ENCODE measurements around the gene VTI1A. TPM values are rescaled to one million over a fixed set of nuclear protein-coding genes. Genes with fewer than 3 reads are reported as not detected.

VTI1A gene
- total and polyA plus RNA-seq, 2 of the 8 experiments (the other 6 are each of a cell fraction or from before 2014, with no cell fraction given): 6.0 to 20.0 TPM

GRCh38 chr10:112710528-112710927 is 263.5 kb downstream of the VTI1A start:
- no peaks in the 10 kb centered on the region for H3K9me3 ChIP-seq (ENCODE audit: insufficient read depth in 2 of 2, low read depth in 1 of 2, low read length in 1 of 2)
- H3K27me3 ChIP-seq (replicated peaks in 1 of 4; ENCODE audit: control insufficient read depth in 3 of 4, extremely low read depth in 1 of 4, insufficient read depth in 3 of 4, low read length in 3 of 4): no peaks in the 10 kb centered on the region
- H3K4ac ChIP-seq (replicated peaks; ENCODE audit: insufficient read length, low read depth, low read length): no peak overlapping the region
- H3K14ac ChIP-seq (ENCODE audit: insufficient read length): no peak overlapping the region
- POLR2A ChIA-PET (ENCODE audit: partially characterized antibody): interaction anchor here (1.1 to 1.2 kb wide), 2 partner anchors 8 to 32 kb away, joined by 3 read pairs; no protein-coding TSS in a partner anchor
- H3K27ac ChIP-seq (ENCODE audit: low read depth, low read length): no peak overlapping the region
- no peak overlapping the region for H2BK15ac ChIP-seq (ENCODE audit: low read length)
- H4K20me1 ChIP-seq (replicated peaks in 1 of 2; ENCODE audit: control insufficient read depth in 1 of 2, insufficient read depth in 2 of 2, low read length in 2 of 2): no peaks in the 10 kb centered on the region
- H2BK120ac ChIP-seq (replicated peaks; ENCODE audit: low read depth, low read length): no peak overlapping the region
- TF ChIP-seq E2F6 (IDR thresholded peaks at IDR 0.05): no peak
- CTCF ChIA-PET (ENCODE audit: partially characterized antibody): interaction anchor here (0.5 to 3.5 kb wide), 7 partner anchors 11 to 80 kb away, joined by 3 to 28 read pairs (median 3); no protein-coding TSS in a partner anchor
- H2BK12ac ChIP-seq (ENCODE audit: low read depth, low read length): no peak overlapping the region
- no peak overlapping the region for H3K9ac ChIP-seq (replicated peaks in 1 of 4; ENCODE audit: extremely low read depth in 1 of 4, low read depth in 3 of 4, low read length in 3 of 4)
- no peaks in the 10 kb centered on the region; the same call in 1 of the 2 replicates for H3K23me2 ChIP-seq (ENCODE audit: low read depth, low read length)
- H3K18ac ChIP-seq (ENCODE audit: extremely low read depth, low read length): no peak overlapping the region
- no peak overlapping the region for H2BK5ac ChIP-seq (ENCODE audit: low read depth, low read length)
- H3K23ac ChIP-seq (ENCODE audit: insufficient read length): no peak overlapping the region
- H3K79me1 ChIP-seq (ENCODE audit: low read depth, low read length): no peaks in the 10 kb centered on the region; the same call in 1 of the 2 replicates
- DNase-seq (ENCODE audit: low read depth in 1 of 2, low spot score in 2 of 2): no peak
- no peak overlapping the region for H4K5ac ChIP-seq (ENCODE audit: insufficient read length, low read depth, low read length)
- H3K36me3 ChIP-seq (ENCODE audit: control insufficient read depth in 2 of 4, insufficient read depth in 4 of 4, low read length in 3 of 4): no peaks in the 10 kb centered on the region
- H2AFZ ChIP-seq (ENCODE audit: low read length): no peak overlapping the region
- no peak overlapping the region for H4K8ac ChIP-seq (ENCODE audit: extremely low read depth, insufficient read depth, low read length)
- H3K4me3 ChIP-seq (ENCODE audit: extremely low read depth in 1 of 4, insufficient read depth in 2 of 4, low read depth in 3 of 4, low read length in 4 of 4): no peak overlapping the region
- no peak for FAIRE-seq
- no peaks in the 10 kb centered on the region for H3K79me2 ChIP-seq (ENCODE audit: control insufficient read depth in 1 of 2, insufficient read depth in 2 of 2, low read length in 2 of 2)
- H2AK5ac ChIP-seq (ENCODE audit: low read depth, low read length): no peak overlapping the region
- no peak overlapping the region for H3K4me2 ChIP-seq (ENCODE audit: insufficient read depth in 1 of 2, low read depth in 2 of 2, low read length in 2 of 2)
- H4K91ac ChIP-seq (replicated peaks; ENCODE audit: insufficient read length, low read length): no peak overlapping the region
- peaks cover 4 to 21% (median 12%) of the 10 kb centered on the region in 4 experiments; a peak in 4 of 7 replicates for H3K4me1 ChIP-seq (replicated peaks in 1 of 4; ENCODE audit: control insufficient read depth in 3 of 4, insufficient read depth in 4 of 4, low read length in 3 of 4)
- no peak overlapping the region for H2BK20ac ChIP-seq (ENCODE audit: low read length)
- WGBS, 2 experiments (ENCODE audit: extremely low coverage in 1 of 2, insufficient coverage in 1 of 2, insufficient read length in 1 of 2, insufficient replicate concordance in 2 of 2, low coverage in 1 of 2, low lambda C conversion rate in 2 of 2, missing lambda C conversion rate in 1 of 2): 83% methylated on average over 2 of the region's 2 CpGs; no CpG with 5 or more reads in 1 of the 2 experiments
- H3K56ac ChIP-seq (replicated peaks; ENCODE audit: insufficient read length, low read depth, low read length): no peak overlapping the region
